ENCODE results near the gene RGS3.

Gene RGS3

DNA sequence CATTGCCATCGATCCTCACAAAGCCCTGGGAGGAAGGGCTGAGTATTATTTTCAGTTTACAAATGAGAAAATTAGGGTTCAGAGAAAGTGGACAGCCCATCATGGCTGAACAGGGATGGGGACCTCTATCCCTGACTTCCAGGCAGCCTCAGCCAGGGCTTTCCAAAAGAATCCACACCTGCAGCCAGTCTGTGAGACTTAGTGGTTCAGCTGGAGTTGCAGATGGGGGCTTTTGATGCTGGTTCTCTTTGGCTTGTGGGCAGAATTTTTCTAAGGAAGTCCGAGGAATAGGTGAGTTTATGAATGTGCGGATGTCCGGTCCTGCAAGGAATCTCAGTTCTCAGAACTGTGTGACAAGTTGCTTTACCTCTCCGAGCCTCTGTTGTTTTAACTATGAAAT lies 138.1 kb downstream of the RGS3 start:
- TF ChIP-seq, protein P1, sequence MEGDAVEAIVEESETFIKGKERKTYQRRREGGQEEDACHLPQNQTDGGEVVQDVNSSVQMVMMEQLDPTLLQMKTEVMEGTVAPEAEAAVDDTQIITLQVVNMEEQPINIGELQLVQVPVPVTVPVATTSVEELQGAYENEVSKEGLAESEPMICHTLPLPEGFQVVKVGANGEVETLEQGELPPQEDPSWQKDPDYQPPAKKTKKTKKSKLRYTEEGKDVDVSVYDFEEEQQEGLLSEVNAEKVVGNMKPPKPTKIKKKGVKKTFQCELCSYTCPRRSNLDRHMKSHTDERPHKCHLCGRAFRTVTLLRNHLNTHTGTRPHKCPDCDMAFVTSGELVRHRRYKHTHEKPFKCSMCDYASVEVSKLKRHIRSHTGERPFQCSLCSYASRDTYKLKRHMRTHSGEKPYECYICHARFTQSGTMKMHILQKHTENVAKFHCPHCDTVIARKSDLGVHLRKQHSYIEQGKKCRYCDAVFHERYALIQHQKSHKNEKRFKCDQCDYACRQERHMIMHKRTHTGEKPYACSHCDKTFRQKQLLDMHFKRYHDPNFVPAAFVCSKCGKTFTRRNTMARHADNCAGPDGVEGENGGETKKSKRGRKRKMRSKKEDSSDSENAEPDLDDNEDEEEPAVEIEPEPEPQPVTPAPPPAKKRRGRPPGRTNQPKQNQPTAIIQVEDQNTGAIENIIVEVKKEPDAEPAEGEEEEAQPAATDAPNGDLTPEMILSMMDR (IDR thresholded peaks at IDR 0.05; ENCODE audit: insufficient read depth, missing control alignments), result no peak
- FAIRE-seq (no peak), DNase-seq (ENCODE audit: insufficient read length, low spot score) (no peak)

DNA sequence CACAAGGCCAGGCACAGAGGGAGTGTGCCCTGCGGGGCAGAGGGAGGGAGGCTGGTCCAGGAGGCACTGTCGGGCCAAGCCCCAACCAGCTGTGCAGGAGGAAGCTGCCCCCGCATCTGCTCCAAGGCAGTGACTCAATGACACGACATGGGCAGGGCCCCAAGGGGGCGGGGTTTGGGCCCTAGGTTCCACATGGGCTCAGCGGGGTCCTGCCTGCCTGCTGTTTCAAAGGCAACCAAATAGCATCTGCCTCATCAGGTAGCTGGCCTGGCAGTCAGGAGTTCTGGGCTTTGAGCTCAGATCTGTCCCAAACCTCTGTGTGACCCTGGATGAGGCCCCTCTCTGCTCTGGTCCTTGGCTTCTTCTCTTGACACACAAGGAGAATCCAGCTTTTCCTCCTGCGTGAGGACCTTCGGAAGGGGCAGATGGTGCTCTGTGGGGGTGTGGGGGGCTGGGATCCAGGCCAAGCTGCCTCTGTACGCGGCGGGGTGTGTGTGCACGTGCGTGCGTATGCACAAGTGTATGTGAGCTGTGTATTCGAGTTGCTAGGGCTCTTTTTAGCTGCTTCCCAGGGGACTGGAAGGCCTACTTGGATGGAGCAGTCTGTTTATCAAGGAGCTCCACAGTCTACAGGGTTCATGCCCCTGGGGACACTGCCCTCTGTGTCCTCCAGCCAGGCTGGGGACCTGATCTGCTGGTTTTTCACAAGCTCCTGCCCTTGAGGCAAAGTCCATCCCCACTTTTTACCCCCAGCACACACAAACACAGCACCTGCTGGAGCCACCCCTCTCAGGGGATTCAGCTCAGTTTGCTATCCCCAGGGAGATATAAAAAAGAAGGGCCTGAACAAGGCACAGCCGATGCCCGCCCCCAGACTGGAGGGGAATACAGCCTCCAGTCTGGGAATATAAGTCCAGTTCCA lies 138.9 kb downstream of the RGS3 start:
- TF ChIP-seq, protein P1 (IDR thresholded peaks at IDR 0.05; ENCODE audit: insufficient read depth, missing control alignments), result no peak
- peak; percentile 47 for DNase-seq (ENCODE audit: insufficient read length, low spot score)
- FAIRE-seq, result no peak

DNA sequence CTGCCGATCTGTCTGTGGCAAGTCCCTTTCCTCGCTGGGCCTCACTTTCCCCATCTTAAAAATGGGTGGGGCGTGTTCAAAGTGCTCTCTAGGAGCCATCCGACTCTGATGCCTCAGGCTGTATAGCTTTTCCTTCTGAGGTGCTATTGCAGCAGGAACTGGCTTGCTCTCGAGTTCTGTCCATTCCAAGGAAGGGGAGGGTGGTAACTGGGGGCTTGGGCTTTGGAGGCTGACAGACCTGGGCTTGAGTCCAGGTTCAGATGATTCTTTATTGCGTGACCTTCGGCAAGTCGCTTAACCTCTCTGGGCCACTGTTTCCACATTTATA lies 139.5 kb downstream of the RGS3 start:
- TF ChIP-seq, protein P1 (IDR thresholded peaks at IDR 0.05; ENCODE audit: insufficient read depth, missing control alignments), result no peak
- no peak for DNase-seq (ENCODE audit: insufficient read length, low spot score)
- no peak for FAIRE-seq

DNA sequence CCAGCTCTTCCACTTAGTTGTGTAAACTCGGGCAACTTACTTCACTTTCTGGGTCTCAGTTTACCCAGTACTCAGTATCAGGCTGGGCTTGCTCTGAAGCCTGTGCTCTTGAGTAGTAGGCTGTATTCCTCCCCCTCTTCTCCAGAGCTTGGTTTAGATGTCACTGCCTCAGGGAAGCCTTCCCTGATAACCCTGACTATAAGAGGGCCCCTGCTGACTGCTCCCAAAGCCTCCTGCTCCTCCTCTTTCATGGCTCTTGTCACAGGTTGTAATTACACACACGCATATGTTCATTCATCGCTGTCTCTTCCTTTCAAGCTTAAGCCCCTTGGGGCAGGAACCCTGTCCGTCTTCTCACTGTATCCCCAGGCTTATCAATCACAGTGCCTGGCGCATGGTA lies 140.2 kb downstream of the RGS3 start:
- no peak for FAIRE-seq
- TF ChIP-seq, protein P1 (IDR thresholded peaks at IDR 0.05; ENCODE audit: insufficient read depth, missing control alignments), result no peak
- no peak for DNase-seq (ENCODE audit: insufficient read length, low spot score)

DNA sequence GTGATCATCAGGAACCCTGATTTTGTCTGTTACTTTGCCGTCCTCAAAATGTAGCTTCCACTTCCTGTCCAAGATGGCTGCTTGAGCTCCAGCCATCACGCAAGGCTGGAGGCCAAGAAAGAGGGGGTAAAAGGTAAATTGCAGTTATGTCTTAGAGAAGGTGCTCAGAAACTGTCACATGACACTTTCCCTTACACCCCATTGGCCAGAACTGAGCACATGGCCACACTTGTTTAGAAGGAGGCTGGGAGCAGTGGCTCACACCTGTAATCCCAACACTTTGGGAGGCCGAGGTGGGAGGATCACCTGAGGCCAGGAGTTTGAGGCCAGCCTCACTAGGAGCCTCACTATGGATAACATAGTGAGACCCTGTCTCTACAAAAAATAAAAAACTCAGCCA lies 140.9 kb downstream of the RGS3 start:
- FAIRE-seq (no peak), DNase-seq (ENCODE audit: insufficient read length, low spot score) (no peak)
- TF ChIP-seq, protein P1 (IDR thresholded peaks at IDR 0.05; ENCODE audit: insufficient read depth, missing control alignments), result no peak

DNA sequence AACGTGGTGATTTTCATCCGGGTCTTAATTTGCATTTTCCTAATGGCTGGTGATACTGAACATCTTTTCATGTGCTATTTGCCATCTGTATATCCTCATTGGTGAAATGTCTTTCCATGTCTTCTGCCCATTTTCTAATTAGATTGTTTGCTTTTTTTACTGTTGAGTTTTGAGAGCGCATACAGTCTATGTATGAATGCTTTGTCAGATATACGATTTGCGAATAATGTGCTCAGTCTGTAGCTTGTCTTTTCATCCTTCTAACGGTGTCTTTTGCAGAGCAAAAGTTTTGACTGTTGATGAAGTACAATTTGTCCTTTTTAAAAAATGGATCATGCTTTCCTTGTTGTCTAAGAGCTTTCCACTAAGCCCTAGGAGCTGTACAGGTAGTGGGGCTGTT lies 143.0 kb downstream of the RGS3 start:
- TF ChIP-seq, protein P1 (IDR thresholded peaks at IDR 0.05; ENCODE audit: insufficient read depth, missing control alignments), result no peak
- FAIRE-seq (no peak), DNase-seq (ENCODE audit: insufficient read length, low spot score) (no peak)

DNA sequence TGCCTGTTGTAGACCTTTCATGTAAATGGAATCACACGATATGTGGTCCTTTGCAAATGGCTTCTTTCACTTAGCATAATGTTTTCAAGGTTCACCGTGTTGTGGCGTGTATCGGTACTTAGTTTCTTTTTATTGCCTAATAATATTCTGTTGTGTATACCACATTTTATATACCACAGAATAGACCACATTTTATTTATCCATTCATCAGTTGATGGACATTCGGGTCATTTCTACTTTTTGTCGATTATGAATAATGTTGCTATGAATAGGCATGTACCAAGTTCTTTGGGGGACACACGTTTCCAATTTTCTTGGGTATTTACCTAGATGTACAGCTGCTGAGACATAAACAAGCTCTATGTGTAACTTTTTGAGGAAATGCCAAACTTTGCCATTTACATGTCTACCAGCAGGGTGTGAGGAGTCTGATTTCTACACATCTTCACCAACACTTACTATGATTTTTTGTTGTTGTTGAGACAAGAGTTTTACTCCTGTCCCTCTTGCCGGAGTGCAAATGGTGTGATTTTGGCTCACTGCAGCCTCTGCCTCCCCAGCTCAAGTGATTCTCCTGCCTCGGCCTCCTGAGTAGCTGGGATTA lies 144.7 kb downstream of the RGS3 start:
- no peak for FAIRE-seq
- TF ChIP-seq, protein P1 (IDR thresholded peaks at IDR 0.05; ENCODE audit: insufficient read depth, missing control alignments), result no peak

More for the DNA sequence above, 144.7 kb downstream of the RGS3 start:
- no peak for DNase-seq (ENCODE audit: insufficient read length, low spot score)
